CD14-positive monocyte (primary cell): ENCODE measurements around the gene CRYBG1. TPM values are rescaled to one million over a fixed set of nuclear protein-coding genes. Genes with fewer than 3 reads are reported as not detected.
"Not testable (repeated sequence)": the region's sequence is repeated elsewhere in the genome, so short reads cannot be mapped to it uniquely, and the experiment has no call there.

Experiments
- DNase-seq, 3 donors: peaks; one replicate each; pipeline ENCODE4 v3.0.0-alpha.2; 2011 to 2022
- H2AFZ ChIP-seq: 2 replicates; pipeline ENCODE4 v1.6.0; 2012; ENCODE audit warnings: mild to moderate bottlenecking, low read depth, low read length, inconsistent platforms; ENCODE audit not compliant: insufficient read depth, poor library complexity, severe bottlenecking
- H3K27ac ChIP-seq, 2 donors: 1 replicate in 1 of 2; 2 replicates in 1 of 2; pipeline ENCODE4 v1.5.1; 2012 to 2013; ENCODE audit warnings: low read length in 2 of 2, control low read depth in 1 of 2, inconsistent platforms in 1 of 2, low read depth in 1 of 2, mild to moderate bottlenecking in 1 of 2
- H3K27me3 ChIP-seq, 2 donors: one replicate each; pipeline versions ENCODE4 v1.6.0 to v1.6.1; 2011 to 2013; ENCODE audit warnings: low read length in 2 of 2; ENCODE audit not compliant: control insufficient read depth in 2 of 2, insufficient read depth in 2 of 2
- H3K36me3 ChIP-seq, 2 donors: replicated peaks in 1 of 2; 1 replicate in 1 of 2; 2 replicates in 1 of 2; pipeline versions ENCODE4 v1.5.1 to v1.6.1; 2012 to 2013; ENCODE audit warnings: low read length in 2 of 2, control low read depth in 1 of 2, inconsistent platforms in 1 of 2, mild to moderate bottlenecking in 1 of 2; ENCODE audit not compliant: insufficient read depth in 2 of 2, control insufficient read depth in 1 of 2
- H3K4me1 ChIP-seq, 2 donors: 1 replicate in 1 of 2; 2 replicates in 1 of 2; pipeline versions ENCODE4 v1.5.1 to v1.6.1; 2012 to 2013; ENCODE audit warnings: low read length in 2 of 2, control low read depth in 1 of 2, inconsistent platforms in 1 of 2, mild to moderate bottlenecking in 1 of 2, moderate library complexity in 1 of 2; ENCODE audit not compliant: insufficient read depth in 2 of 2, control insufficient read depth in 1 of 2
- H3K4me2 ChIP-seq: replicated peaks from 2 replicates; pipeline ENCODE3; 2012; ENCODE audit warnings: low read length, moderate library complexity, mild to moderate bottlenecking; ENCODE audit not compliant: poor library complexity, severe bottlenecking; ENCODE audit errors: extremely low read depth
- H3K4me3 ChIP-seq, 3 experiments: fragments of 200-600 bp in 1 of 3; sonication (generic) in 1 of 3; replicated peaks in 1 of 3; 1 replicate in 2 of 3; 2 replicates in 1 of 3; pipeline ENCODE4 v1.5.1; 2011 to 2013; ENCODE audit warnings: low read length in 3 of 3, mild to moderate bottlenecking in 3 of 3, control low read depth in 2 of 3, low read depth in 2 of 3, inconsistent platforms in 1 of 3, moderate library complexity in 1 of 3
- H3K79me2 ChIP-seq: 2 replicates; pipeline ENCODE4 v1.6.0; 2012; ENCODE audit warnings: mild to moderate bottlenecking, control low read depth, inconsistent platforms, low read length, moderate library complexity; ENCODE audit not compliant: insufficient read depth
- H3K9ac ChIP-seq: 2 replicates; pipeline ENCODE4 v1.6.0; 2017; ENCODE audit warnings: low read length, mild to moderate bottlenecking; ENCODE audit not compliant: insufficient read depth, poor library complexity, severe bottlenecking
- H3K9me3 ChIP-seq, 2 donors: replicated peaks in 1 of 2; 1 replicate in 1 of 2; 2 replicates in 1 of 2; pipeline versions ENCODE4 v1.5.1 to v1.6.1; 2012 to 2013; ENCODE audit warnings: low read length in 2 of 2, control low read depth in 1 of 2; ENCODE audit not compliant: control insufficient read depth in 1 of 2, insufficient read depth in 1 of 2
- H4K20me1 ChIP-seq: 2 replicates; pipeline ENCODE4 v1.6.0; 2012; ENCODE audit warnings: mild to moderate bottlenecking, low read length, control low read depth, moderate library complexity; ENCODE audit not compliant: insufficient read depth
- H3K27ac Mint-ChIP-seq, 7 donors: one replicate each; pipeline ENCODE4 v1.8.0; 2020; ENCODE audit warnings: mild to moderate bottlenecking in 7 of 7, mixed read lengths in 7 of 7, moderate library complexity in 6 of 7, inconsistent platforms in 2 of 7
- H3K27me3 Mint-ChIP-seq, 3 donors: one replicate each; pipeline ENCODE4 v1.8.0; 2021 to 2022; ENCODE audit warnings: low read depth in 3 of 3, mild to moderate bottlenecking in 3 of 3, mixed read lengths in 3 of 3, moderate library complexity in 3 of 3, inconsistent platforms in 1 of 3
- H3K36me3 Mint-ChIP-seq, 2 donors: one replicate each; pipeline ENCODE4 v1.8.0; 2020; ENCODE audit warnings: mixed read lengths in 2 of 2, inconsistent platforms in 1 of 2, mild to moderate bottlenecking in 1 of 2
- H3K4me1 Mint-ChIP-seq: one replicate; pipeline ENCODE4 v1.8.0; 2020; ENCODE audit warnings: mild to moderate bottlenecking, mixed read lengths
- H3K4me3 Mint-ChIP-seq, 2 donors: one replicate each; pipeline ENCODE4 v1.8.0; 2020; ENCODE audit warnings: mild to moderate bottlenecking in 2 of 2, mixed read lengths in 2 of 2, moderate library complexity in 1 of 2
- H3K9me3 Mint-ChIP-seq, 7 donors: one replicate each; pipeline ENCODE4 v1.8.0; 2020 to 2022; ENCODE audit warnings: mixed read lengths in 7 of 7, mild to moderate bottlenecking in 6 of 7, moderate library complexity in 6 of 7, inconsistent platforms in 2 of 7
- WGBS: methylation state at CpG from one replicate; pipeline ENCODE4 v1.1.5; 2013; ENCODE audit warnings: missing lambda C conversion rate; ENCODE audit not compliant: insufficient coverage; 5-methylcytosine and 5-hydroxymethylcytosine counted together
- intact Hi-C, 2 donors: fragments of 100-400 bp; cut with micrococcal nuclease; formaldehyde crosslinking; loops; one replicate each; pipeline versions ENCODE4 v1.15.0 to v1.15.1; 2023
- polyA plus RNA-seq, 3 donors: library from polyadenylated mRNA; depleted of rRNA in 1 of 3; unstranded in 2 of 3; stranded (reverse) in 1 of 3; fragments of 300-500 nt in 2 of 3; fragments of >200 nt in 1 of 3; fragmentation: Illumina TruSeq in 2 of 3; gene quantifications; 1 replicate in 2 of 3; 2 replicates in 1 of 3; pipeline ENCODE4 v1.2.3, GENCODE V29; 2012 to 2021
- TF ChIP-seq, protein P1 (sequence below): fragments of 200-600 bp; IDR thresholded peaks from one replicate; pipeline ENCODE4 v1.8.0; 2022; ENCODE audit warnings: antibody characterized with exemption, mild to moderate bottlenecking

Gene CRYBG1
- polyA plus RNA-seq, 3 donors: 7.9 to 11.9 (median 11.1) TPM

- no peaks in the 10 kb centered on the region for H3K36me3 Mint-ChIP-seq
- H3K27me3 ChIP-seq: peaks cover 2 to 5% of the 10 kb centered on the region in 2 donors
- peaks cover 0 to 10% (median 4%) of the 10 kb centered on the region in 3 donors for H3K27me3 Mint-ChIP-seq
- H2AFZ ChIP-seq: no peak overlapping the region
- no peak overlapping the region for H3K4me3 ChIP-seq
- no peak for DNase-seq
- no peak overlapping the region for H3K9ac ChIP-seq
- intact Hi-C loops: no loop called here
- TF ChIP-seq, protein P1, sequence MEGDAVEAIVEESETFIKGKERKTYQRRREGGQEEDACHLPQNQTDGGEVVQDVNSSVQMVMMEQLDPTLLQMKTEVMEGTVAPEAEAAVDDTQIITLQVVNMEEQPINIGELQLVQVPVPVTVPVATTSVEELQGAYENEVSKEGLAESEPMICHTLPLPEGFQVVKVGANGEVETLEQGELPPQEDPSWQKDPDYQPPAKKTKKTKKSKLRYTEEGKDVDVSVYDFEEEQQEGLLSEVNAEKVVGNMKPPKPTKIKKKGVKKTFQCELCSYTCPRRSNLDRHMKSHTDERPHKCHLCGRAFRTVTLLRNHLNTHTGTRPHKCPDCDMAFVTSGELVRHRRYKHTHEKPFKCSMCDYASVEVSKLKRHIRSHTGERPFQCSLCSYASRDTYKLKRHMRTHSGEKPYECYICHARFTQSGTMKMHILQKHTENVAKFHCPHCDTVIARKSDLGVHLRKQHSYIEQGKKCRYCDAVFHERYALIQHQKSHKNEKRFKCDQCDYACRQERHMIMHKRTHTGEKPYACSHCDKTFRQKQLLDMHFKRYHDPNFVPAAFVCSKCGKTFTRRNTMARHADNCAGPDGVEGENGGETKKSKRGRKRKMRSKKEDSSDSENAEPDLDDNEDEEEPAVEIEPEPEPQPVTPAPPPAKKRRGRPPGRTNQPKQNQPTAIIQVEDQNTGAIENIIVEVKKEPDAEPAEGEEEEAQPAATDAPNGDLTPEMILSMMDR: no peak
- H3K79me2 ChIP-seq: no peaks in the 10 kb centered on the region
- no peak overlapping the region for H3K4me2 ChIP-seq
- H3K27ac Mint-ChIP-seq: no peak overlapping the region
- no peaks in the 10 kb centered on the region for H3K9me3 ChIP-seq
- no CpG with 5 or more reads among the region's 2 CpGs for WGBS
- H3K9me3 Mint-ChIP-seq: no peaks in the 10 kb centered on the region
- H3K4me3 Mint-ChIP-seq: no peak overlapping the region
- no peaks in the 10 kb centered on the region for H3K4me1 ChIP-seq
- H3K4me1 Mint-ChIP-seq: no peaks in the 10 kb centered on the region
- no peak overlapping the region for H3K27ac ChIP-seq
- H3K36me3 ChIP-seq: no peaks in the 10 kb centered on the region
- H4K20me1 ChIP-seq: no peaks in the 10 kb centered on the region
Observed at GRCh38 chr6:106397431-106397830, 36.9 kb downstream of the CRYBG1 start.

DNA sequence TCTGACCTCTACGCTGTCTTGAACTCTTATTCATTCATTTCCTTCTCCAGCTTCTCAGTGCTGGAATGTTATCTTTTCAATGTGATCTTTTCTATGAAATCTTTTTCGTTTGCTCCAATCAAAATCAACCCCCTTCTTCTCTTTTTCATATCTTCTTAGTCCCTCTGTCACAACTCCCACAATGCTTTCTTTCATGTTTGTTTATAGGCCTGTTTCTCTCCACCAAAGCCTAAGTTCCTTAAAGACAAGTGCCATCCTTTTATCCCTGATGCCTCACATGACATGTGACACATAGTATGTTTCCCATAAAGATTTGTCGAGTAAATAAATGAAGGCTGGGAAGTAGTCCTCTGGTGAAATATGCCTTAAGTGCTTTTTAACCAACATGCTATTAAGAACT, 38.1 kb downstream of the CRYBG1 start:
- TF ChIP-seq, protein P1: no peak
- peaks cover 0 to 8% (median 2%) of the 10 kb centered on the region in 3 donors for H3K27me3 Mint-ChIP-seq

DNA sequence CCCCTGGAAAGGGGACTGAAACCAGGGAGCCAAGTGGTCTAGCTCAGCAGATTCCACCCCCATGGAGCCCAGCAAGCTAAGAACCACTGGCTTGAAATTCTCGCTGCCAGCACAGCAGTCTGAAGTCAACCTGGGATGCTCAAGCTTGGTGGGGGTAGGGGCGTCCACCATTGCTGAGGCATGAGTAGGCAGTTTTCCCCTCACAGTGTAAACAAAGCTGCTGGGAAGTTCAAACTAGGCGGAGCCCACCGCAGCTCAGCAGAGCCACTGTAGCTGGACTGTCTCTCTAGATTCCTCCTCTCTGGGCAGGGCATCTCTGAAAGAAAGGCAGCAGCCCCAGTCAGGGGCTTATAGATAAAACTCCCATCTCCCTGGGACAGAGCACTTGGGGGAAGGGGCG, 44.5 kb downstream of the CRYBG1 start:
- H3K9ac ChIP-seq, H3K4me1 Mint-ChIP-seq, H3K27me3 Mint-ChIP-seq, H3K27ac ChIP-seq, H4K20me1 ChIP-seq, H3K4me1 ChIP-seq, H3K4me3 ChIP-seq, H3K27ac Mint-ChIP-seq, H3K4me3 Mint-ChIP-seq, H2AFZ ChIP-seq, H3K9me3 ChIP-seq, H3K79me2 ChIP-seq, H3K27me3 ChIP-seq, H3K36me3 Mint-ChIP-seq, intact Hi-C loops, H3K36me3 ChIP-seq, H3K4me2 ChIP-seq, DNase-seq: not testable (repeated sequence)
- peaks cover 9 to 25% (median 18%) of the 10 kb centered on the region in 7 donors for H3K9me3 Mint-ChIP-seq
- WGBS: 83% methylated on average over 2 of the region's 5 CpGs

More for the DNA sequence above, 38.1 kb downstream of the CRYBG1 start:
- Mint-ChIP-seq H3K36me3 (no peaks in the 10 kb centered on the region), H3K4me3 (no peak overlapping the region), H3K9me3 (peaks cover 0 to 6% (median 3%) of the 10 kb centered on the region in 7 donors), H3K27ac (no peak overlapping the region), H3K4me1 (no peaks in the 10 kb centered on the region)
- no peaks in the 10 kb centered on the region for H3K4me1 ChIP-seq
- H3K27me3 ChIP-seq: peaks cover 2 to 5% of the 10 kb centered on the region in 2 donors
- H2AFZ ChIP-seq: no peak overlapping the region
- no peak overlapping the region for H3K9ac ChIP-seq
- intact Hi-C loops: no loop called here
- no peaks in the 10 kb centered on the region for H3K9me3 ChIP-seq
- no peaks in the 10 kb centered on the region for H4K20me1 ChIP-seq
- H3K4me2 ChIP-seq: no peak overlapping the region
- no peak overlapping the region for H3K4me3 ChIP-seq
- H3K27ac ChIP-seq: no peak overlapping the region
- 100% methylated on average over 1 of the region's 3 CpGs for WGBS
- H3K79me2 ChIP-seq: no peaks in the 10 kb centered on the region
- H3K36me3 ChIP-seq: no peaks in the 10 kb centered on the region
- DNase-seq: no peak
